Activated CD4-positive, alpha-beta T cell treated with anti-CD3 and anti-CD28 coated beads, Interleukin-2, amount 10 ng/mL, durations not matched to agents 24 days and 14 days (primary cell): ENCODE data around the gene MTMR1. TPM values are rescaled to one million over a fixed set of nuclear protein-coding genes. Genes with fewer than 3 reads are reported as not detected.

Experiments
- DNase-seq: peaks from one replicate; pipeline ENCODE4 v3.0.0; 2022
- H3K27ac Mint-ChIP-seq: one replicate; pipeline ENCODE4 v1.8.0; 2022; ENCODE audit warnings: mild to moderate bottlenecking, mixed read lengths
- H3K27me3 Mint-ChIP-seq: one replicate; pipeline ENCODE4 v1.8.0; 2022; ENCODE audit warnings: mixed read lengths
- H3K36me3 Mint-ChIP-seq: one replicate; pipeline ENCODE4 v1.8.0; 2022; ENCODE audit warnings: low read depth, mild to moderate bottlenecking, mixed read lengths
- H3K4me1 Mint-ChIP-seq: one replicate; pipeline ENCODE4 v1.8.0; 2021; ENCODE audit warnings: mixed read lengths
- H3K4me3 Mint-ChIP-seq: one replicate; pipeline ENCODE4 v1.8.0; 2022; ENCODE audit warnings: mild to moderate bottlenecking, moderate library complexity, mixed read lengths
- H3K9me3 Mint-ChIP-seq: one replicate; pipeline ENCODE4 v1.8.0; 2021; ENCODE audit warnings: mixed read lengths
- intact Hi-C: fragments of 100-400 bp; cut with micrococcal nuclease; formaldehyde crosslinking; loops from one replicate; pipeline ENCODE4 v1.15.1; 2023
- total RNA-seq: library from RNA; stranded (reverse); gene quantifications from 2 replicates; pipeline ENCODE4 v1.2.3, GENCODE V29; 2022

Gene MTMR1
- total RNA-seq, 1 donor from 2014 or later: 34.5 TPM

DNA sequence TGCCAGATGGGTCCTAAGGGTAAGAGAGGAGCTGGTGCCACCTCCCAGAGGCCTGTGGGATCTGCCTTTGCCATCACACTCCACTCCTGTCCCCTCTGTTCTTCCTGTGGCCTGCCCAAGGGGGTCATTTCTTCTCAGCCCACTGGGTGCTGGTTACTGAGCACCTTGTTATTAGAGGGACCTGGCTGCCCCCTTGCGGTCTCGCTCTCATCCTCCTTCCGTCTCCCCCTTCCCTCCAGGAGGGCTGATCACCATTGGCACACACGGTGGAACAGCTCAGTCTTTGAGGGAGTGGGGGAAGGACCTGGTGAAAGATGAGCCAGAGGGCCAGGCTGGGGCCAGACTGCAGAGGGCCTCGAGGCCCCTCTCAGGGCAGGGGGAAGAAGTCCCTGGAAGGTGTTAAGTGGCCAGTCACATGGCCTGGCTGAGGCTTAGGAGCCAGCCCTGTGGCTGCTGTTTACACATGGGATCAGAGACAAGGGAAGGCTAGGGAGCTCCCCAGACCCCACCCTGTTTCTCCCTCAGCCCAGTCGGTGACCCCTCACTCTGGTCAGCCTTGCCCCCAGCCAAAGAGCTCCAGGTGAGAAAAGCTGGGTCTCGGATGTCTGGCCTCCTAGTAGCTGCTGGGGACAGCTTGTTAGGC, 68.1 kb downstream of the MTMR1 start:
- no peak for DNase-seq
- peak overlapping the region; percentile 8 for H3K27ac Mint-ChIP-seq
- no peaks in the 10 kb centered on the region for H3K4me1 Mint-ChIP-seq
- H3K36me3 Mint-ChIP-seq: peaks cover 10% of the 10 kb centered on the region
- no peak overlapping the region for H3K4me3 Mint-ChIP-seq
- H3K27me3 Mint-ChIP-seq: no peaks in the 10 kb centered on the region
- no peaks in the 10 kb centered on the region for H3K9me3 Mint-ChIP-seq
- intact Hi-C loops: no loop called here

- no peaks in the 10 kb centered on the region for H3K27me3 Mint-ChIP-seq
- no peak overlapping the region for H3K27ac Mint-ChIP-seq
- no peaks in the 10 kb centered on the region for H3K4me1 Mint-ChIP-seq
- intact Hi-C loops: no loop called here
- no peak overlapping the region for H3K4me3 Mint-ChIP-seq
- peaks cover 12% of the 10 kb centered on the region for H3K36me3 Mint-ChIP-seq
- DNase-seq: no peak
- no peaks in the 10 kb centered on the region for H3K9me3 Mint-ChIP-seq
Measured at GRCh38 chrX:150761819-150762216, 68.6 kb downstream of the MTMR1 start.

DNA sequence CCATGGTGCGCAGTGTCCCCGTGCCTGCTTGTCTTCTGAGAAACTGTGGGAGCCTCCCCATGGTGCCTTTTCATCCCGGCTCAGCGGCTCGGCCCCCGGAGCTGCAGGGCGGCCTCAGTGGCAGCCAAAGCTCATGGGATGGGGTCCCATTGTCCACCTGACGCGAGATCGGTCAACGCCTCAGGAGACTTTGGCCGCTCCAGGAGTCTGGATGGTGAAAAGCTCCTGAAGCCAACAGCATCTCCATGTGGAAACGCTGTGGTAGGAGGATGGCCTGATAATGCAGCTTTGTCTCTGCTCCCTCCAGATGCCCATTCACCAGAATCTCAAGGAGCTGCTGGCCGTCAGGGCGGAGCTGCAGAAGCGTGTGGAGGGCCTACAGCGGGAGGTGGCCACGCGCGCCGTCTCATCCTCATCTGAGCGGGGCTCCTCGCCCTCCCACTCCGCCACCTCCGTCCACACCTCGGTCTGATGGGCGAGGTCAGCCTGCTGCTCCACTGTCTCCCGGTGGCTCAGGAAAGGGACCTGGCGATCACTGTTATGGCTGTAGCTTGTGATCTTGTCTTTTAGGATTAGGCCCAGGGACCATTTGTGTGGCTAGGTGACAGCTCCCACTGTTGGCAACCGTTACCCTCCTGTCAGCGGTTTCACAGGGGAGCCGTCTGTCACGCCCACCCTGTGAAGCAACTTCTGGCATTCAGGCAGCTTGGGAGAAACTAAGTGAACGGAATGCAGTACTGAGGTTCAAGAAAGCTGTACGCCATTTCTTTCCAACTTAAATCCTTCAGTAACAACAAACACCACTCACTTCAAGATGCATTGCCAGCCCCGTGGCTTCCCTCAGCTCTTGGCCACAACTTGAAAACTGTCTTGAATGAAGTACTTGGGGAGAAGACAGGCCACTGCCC, 69.3 kb downstream of the MTMR1 start:
- Mint-ChIP-seq H3K27me3 (no peaks in the 10 kb centered on the region), H3K9me3 (no peaks in the 10 kb centered on the region), H3K36me3 (peaks cover 7% of the 10 kb centered on the region), H3K27ac (no peak overlapping the region), H3K4me3 (no peak overlapping the region), H3K4me1 (no peaks in the 10 kb centered on the region)
- intact Hi-C loops: no loop called here
- no peak for DNase-seq

DNA sequence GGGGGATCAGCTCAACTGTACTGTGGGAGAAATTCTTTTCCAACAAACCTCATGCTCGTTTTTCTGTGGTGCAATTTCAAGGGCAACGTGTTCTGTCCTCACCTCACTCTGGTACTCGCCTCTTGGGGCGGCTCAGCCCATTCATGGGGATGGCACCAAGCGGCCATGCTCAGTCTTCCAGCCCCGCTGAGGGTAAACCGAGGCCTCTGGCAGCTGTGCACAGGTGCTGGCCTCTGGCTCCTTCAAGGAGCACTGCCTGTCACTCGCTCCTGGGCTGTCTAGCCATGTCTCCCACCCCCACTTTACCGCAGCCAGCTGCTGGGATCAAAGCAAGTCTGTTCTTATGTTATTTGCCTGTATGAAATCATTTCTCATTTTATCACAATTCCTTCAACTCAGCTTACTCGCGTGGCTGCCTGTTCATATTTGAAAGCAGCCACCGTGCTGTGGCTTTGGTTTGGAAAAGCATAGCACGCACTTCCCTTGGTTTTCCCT, 70.2 kb downstream of the MTMR1 start:
- no peaks in the 10 kb centered on the region for H3K27me3 Mint-ChIP-seq
- no peak for DNase-seq
- H3K36me3 Mint-ChIP-seq: peaks cover 7% of the 10 kb centered on the region
- H3K4me1 Mint-ChIP-seq: peaks cover 2% of the 10 kb centered on the region
- H3K4me3 Mint-ChIP-seq: no peak overlapping the region
- no peaks in the 10 kb centered on the region for H3K9me3 Mint-ChIP-seq
- H3K27ac Mint-ChIP-seq: no peak overlapping the region
- intact Hi-C loops: no loop called here

GRCh38 chrX:150763810-150764209, 70.6 kb downstream of the MTMR1 start:
- Mint-ChIP-seq H3K36me3 (peaks cover 5% of the 10 kb centered on the region), H3K4me3 (no peak overlapping the region), H3K4me1 (peaks cover 2% of the 10 kb centered on the region), H3K9me3 (no peaks in the 10 kb centered on the region), H3K27ac (no peak overlapping the region), H3K27me3 (no peaks in the 10 kb centered on the region)
- DNase-seq: no peak
- intact Hi-C loops: no loop called here

GRCh38 chrX:150765237-150765636, 72.0 kb downstream of the MTMR1 start:
- intact Hi-C loops: no loop called here
- H3K4me3 Mint-ChIP-seq: no peak overlapping the region
- no peak overlapping the region for H3K27ac Mint-ChIP-seq
- H3K36me3 Mint-ChIP-seq: peaks cover 4% of the 10 kb centered on the region
- H3K9me3 Mint-ChIP-seq: no peaks in the 10 kb centered on the region
- peaks cover 2% of the 10 kb centered on the region for H3K4me1 Mint-ChIP-seq
- no peaks in the 10 kb centered on the region for H3K27me3 Mint-ChIP-seq
- DNase-seq: no peak

DNA sequence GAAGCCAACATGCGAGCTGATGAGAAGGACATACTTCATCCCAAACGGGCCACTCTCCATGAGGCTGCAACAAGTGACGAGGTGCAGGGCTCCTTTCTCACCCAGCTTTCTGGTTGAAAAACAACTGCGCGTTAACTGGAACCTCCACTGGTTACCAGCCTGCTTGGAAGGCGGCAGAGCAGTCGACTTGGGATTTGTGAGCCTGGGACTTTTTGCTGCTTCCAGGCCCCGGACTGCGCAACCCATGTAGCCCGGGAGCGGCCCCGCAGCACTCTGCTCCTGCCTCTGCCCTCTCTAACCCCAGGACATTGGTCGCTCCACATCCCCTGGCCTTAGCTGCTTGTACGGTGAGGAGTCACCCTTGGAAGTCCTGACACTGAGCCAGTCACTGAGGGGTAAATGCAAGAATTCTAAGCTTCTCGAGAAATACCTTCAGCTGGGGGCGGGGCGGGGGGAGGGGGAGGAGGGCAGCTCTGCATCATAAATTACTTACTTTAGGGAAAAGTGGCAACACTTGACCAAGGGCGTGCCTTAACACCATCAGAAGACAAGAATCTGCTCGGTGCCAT, 72.7 kb downstream of the MTMR1 start:
- no peak for DNase-seq
- H3K4me3 Mint-ChIP-seq: no peak overlapping the region
- intact Hi-C loops: no loop called here
- H3K27me3 Mint-ChIP-seq: no peaks in the 10 kb centered on the region
- H3K36me3 Mint-ChIP-seq: peaks cover 4% of the 10 kb centered on the region
- H3K9me3 Mint-ChIP-seq: no peaks in the 10 kb centered on the region
- H3K27ac Mint-ChIP-seq: no peak overlapping the region
- H3K4me1 Mint-ChIP-seq: peaks cover 2% of the 10 kb centered on the region

DNA sequence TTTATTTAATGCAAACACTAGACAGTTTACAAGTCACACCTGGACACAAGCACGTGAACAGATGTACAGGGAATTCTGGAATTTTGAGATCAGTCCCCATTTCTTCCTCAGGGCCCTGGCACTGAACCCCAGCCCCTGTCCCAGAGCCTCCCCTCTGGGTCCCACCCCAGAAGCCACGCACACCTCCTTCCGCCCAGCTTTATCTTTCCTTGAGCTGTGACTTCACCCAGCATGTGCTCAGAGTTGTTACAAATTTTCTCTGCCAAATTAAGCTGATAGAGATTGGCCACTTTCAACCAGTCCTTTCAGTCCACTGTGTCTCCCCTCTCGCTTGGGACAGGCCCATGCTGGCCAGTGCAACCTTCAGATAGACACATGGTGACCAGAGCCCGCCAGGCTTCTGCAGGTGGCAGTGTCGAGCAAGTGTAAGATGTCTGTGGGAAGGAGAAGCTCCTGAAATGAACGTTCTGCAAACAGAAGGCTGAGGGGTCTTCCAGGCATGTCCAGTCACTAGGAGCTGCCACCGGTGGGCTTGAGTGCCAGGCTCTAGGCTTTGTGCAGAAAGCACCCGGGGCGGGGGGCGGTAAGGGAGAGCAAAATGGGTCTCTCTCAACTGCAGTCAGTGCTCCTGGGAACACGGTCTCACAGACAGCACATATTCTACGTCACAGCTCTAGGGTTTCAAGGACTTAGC, 73.3 kb downstream of the MTMR1 start:
- Mint-ChIP-seq H3K4me3 (no peak overlapping the region), H3K27me3 (no peaks in the 10 kb centered on the region), H3K36me3 (peaks cover 4% of the 10 kb centered on the region), H3K9me3 (no peaks in the 10 kb centered on the region), H3K4me1 (peaks cover 2% of the 10 kb centered on the region), H3K27ac (no peak overlapping the region)
- DNase-seq: no peak
- intact Hi-C loops: no loop called here

DNA sequence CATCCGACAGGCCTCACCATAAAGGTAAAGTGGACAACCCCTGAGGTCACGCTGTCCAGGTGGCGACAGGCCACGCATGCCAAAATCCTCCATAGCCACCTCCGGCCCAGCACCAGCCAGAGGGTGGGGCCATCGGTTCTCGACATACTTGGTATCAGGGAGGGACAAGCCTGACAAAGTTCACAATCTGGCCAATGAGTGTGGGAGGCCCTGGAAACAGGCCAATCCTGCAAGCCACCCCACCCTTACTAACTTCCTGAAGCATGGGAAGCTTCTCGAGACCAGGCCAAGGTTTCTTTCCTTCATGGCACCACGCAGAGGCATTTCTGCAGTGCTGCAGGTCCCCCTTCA, 73.8 kb downstream of the MTMR1 start:
- H3K4me1 Mint-ChIP-seq: peaks cover 2% of the 10 kb centered on the region
- H3K9me3 Mint-ChIP-seq: no peaks in the 10 kb centered on the region
- peaks cover 4% of the 10 kb centered on the region for H3K36me3 Mint-ChIP-seq
- no peak overlapping the region for H3K27ac Mint-ChIP-seq
- no peaks in the 10 kb centered on the region for H3K27me3 Mint-ChIP-seq
- intact Hi-C loops: no loop called here
- no peak for DNase-seq
- H3K4me3 Mint-ChIP-seq: no peak overlapping the region

DNA sequence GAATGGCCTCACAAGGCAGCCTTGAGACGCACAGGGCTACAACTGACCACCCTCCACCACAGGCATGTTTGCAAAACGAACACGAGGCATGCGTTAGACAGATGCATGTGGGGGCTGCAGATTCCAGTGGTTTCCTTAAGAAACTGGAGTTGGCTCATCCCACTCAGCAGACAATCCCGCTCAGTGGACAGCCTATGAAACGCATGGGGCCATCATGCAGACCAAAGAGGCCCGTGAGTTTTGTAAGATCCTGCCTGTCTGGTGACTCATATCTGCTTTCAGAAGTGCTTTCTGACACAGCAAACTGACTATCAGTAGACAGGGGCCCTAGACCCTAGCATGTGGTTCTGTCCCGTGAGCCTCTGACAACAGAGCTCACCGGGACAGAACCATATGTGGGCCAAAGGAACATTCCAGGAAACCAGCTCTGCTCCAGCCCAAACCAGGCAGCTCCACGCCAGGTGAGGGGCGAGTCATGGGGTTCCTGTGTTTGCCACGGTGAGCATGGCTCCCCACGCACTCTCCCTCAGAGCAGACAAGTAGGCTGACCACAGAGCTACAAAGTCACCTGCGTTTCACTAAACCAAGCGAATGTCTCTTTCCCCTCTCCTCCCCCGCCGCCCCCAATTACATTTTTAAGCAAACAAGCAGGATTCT, 74.4 kb downstream of the MTMR1 start:
- H3K27me3 Mint-ChIP-seq: no peaks in the 10 kb centered on the region
- H3K4me3 Mint-ChIP-seq: no peak overlapping the region

DNA sequence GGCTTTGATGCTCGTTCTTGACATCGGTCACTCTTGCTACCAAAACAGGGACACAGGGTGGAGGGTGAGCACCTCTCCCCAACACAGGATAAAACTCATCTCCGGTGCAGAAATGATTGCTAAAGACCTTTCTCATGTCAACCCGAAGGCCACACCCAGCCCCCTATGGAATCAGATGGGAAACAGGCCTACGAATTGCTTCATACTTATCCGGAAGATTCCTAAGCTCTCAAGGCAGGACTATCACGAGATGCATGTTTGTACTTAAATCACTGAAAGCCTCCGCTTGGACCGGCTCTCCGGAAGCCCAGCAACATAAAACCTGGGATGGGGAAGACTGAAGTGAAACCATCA, 74.9 kb downstream of the MTMR1 start:
- H3K9me3 Mint-ChIP-seq: no peaks in the 10 kb centered on the region
- H3K27ac Mint-ChIP-seq: no peak overlapping the region
- intact Hi-C loops: no loop called here
- peaks cover 4% of the 10 kb centered on the region for H3K36me3 Mint-ChIP-seq
- no peak overlapping the region for H3K4me3 Mint-ChIP-seq
- H3K27me3 Mint-ChIP-seq: no peaks in the 10 kb centered on the region
- DNase-seq: no peak
- peaks cover 2% of the 10 kb centered on the region for H3K4me1 Mint-ChIP-seq

More for the DNA sequence above, 74.4 kb downstream of the MTMR1 start:
- intact Hi-C loops: no loop called here
- Mint-ChIP-seq H3K27ac (no peak overlapping the region), H3K36me3 (peaks cover 4% of the 10 kb centered on the region), H3K4me1 (peaks cover 2% of the 10 kb centered on the region), H3K9me3 (no peaks in the 10 kb centered on the region)
- DNase-seq: no peak

DNA sequence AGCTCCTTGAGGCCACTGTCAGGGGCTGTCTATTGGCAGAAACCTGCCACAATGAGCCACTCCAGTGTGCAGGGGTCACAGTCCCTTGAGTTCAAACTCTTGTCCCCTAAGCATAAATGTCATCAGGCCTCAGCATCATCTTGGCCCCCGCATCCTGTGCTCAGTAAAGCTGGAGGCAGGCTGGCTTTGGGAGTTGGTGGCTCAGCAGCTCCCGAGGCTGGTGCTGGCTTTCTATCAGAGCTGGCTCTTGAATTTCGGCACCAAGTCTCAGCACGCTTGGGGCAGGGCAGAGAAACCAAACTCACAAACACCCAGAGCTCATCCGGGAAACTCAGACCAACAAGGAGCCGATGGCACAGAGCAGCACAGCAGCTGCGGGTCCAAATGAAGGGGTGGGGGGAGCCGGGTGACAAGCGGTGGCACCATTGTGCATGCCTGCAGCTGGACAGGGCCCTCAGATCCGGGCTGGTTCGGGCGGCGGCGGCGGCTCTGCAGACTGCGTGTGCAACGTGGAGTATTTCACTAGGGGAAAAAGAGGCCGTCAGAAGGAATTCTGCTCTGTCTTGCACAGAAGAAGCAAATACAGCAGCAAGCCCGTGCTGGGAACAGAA, 75.5 kb downstream of the MTMR1 start:
- H3K27ac Mint-ChIP-seq: no peak overlapping the region

GRCh38 chrX:150769408-150769807, 76.2 kb downstream of the MTMR1 start:
- no peak for DNase-seq
- no peak overlapping the region for H3K27ac Mint-ChIP-seq
- peaks cover 2% of the 10 kb centered on the region for H3K36me3 Mint-ChIP-seq
- intact Hi-C loops: no loop called here
- no peaks in the 10 kb centered on the region for H3K9me3 Mint-ChIP-seq
- H3K27me3 Mint-ChIP-seq: no peaks in the 10 kb centered on the region
- H3K4me1 Mint-ChIP-seq: peaks cover 2% of the 10 kb centered on the region
- no peak overlapping the region for H3K4me3 Mint-ChIP-seq

More for the DNA sequence above, 75.5 kb downstream of the MTMR1 start:
- no peaks in the 10 kb centered on the region for H3K27me3 Mint-ChIP-seq
- H3K4me1 Mint-ChIP-seq: peaks cover 2% of the 10 kb centered on the region
- no peaks in the 10 kb centered on the region for H3K9me3 Mint-ChIP-seq
- no peak for DNase-seq
- no peak overlapping the region for H3K4me3 Mint-ChIP-seq
- intact Hi-C loops: no loop called here
- H3K36me3 Mint-ChIP-seq: peaks cover 4% of the 10 kb centered on the region
